Adrenal gland (tissue), 12 donors: ENCODE results near the gene C10orf95. TPM values are rescaled to one million over a fixed set of nuclear protein-coding genes. Genes with fewer than 3 reads are reported as not detected.

ENCODE experiments used
- DNase-seq, 7 donors: peaks; one replicate each; pipeline ENCODE4 v3.0.0-alpha.2; 2019 to 2020
- H3K27ac ChIP-seq, 5 donors: fragments of 200-600 bp; sonication (generic) in 4 of 5; 1 replicate in 3 of 5; 2 replicates in 2 of 5; pipeline versions ENCODE4 v1.5.1 to v1.8.0; 2016 to 2020; ENCODE audit warnings: mild to moderate bottlenecking in 1 of 5
- H3K27me3 ChIP-seq: fragments of 200-600 bp; 2 replicates; pipeline ENCODE4 v1.8.0; 2021
- H3K36me3 ChIP-seq, 2 donors: fragments of 200-600 bp; replicated peaks in 1 of 2; 1 replicate in 1 of 2; 2 replicates in 1 of 2; pipeline versions ENCODE4 v1.5.1 to v1.8.0; 2018 to 2022
- H3K4me1 ChIP-seq, 2 donors: fragments of 200-600 bp; replicated peaks in 1 of 2; 1 replicate in 1 of 2; 2 replicates in 1 of 2; pipeline versions ENCODE4 v1.5.1 to v1.8.0; 2018 to 2021
- H3K4me3 ChIP-seq, 4 donors: fragments of 200-600 bp; sonication (generic) in 3 of 4; one replicate each; pipeline ENCODE4 v1.5.1; 2016 to 2018
- H3K9me3 ChIP-seq, 3 donors: fragments of 200-600 bp; sonication (generic) in 1 of 3; replicated peaks in 1 of 3; 1 replicate in 2 of 3; 2 replicates in 1 of 3; pipeline versions ENCODE4 v1.5.1 to v1.8.0; 2016 to 2021
- POLR2A ChIP-seq, 2 donors: fragments of 450-650 bp; IDR thresholded peaks; one replicate each; pipeline ENCODE4 v1.6.1; 2017; ENCODE audit warnings: antibody characterized with exemption in 2 of 2, mild to moderate bottlenecking in 2 of 2, moderate library complexity in 1 of 2
- WGBS, 4 donors: extraction: QIAGEN DNeasy Blood & Tissue Kit in 2 of 4; methylation state at CpG; one replicate each; pipeline versions ENCODE4 v1.1.5 to v1.1.7; 2013 to 2017; 5-methylcytosine and 5-hydroxymethylcytosine counted together
- intact Hi-C, 2 donors: fragments of 100-400 bp; cut with DNase I; formaldehyde crosslinking; loops; one replicate each; pipeline versions ENCODE4 v1.14.1 to v1.15.0; 2022 to 2023
- polyA plus RNA-seq, 3 donors: library from polyadenylated mRNA; stranded (reverse); fragments of 200-250 nt in 2 of 3; fragments of 350-450 nt in 1 of 3; fragmentation: Illumina TruSeq in 1 of 3; extraction: RNeasy Lipid Tissue Mini Kit (QIAGEN cat#74804) in 1 of 3; gene quantifications; one replicate each; pipeline ENCODE4 v1.2.3, GENCODE V29; 2013 to 2014
- total RNA-seq, 9 donors: library from RNA; depleted of rRNA in 4 of 9; stranded (reverse); fragments of >200 nt in 4 of 9; fragments of 120-200 nt in 1 of 9; fragmentation: NEBNext Ultra II Directional in 1 of 9; extraction: Animal tissue kit (Norgen Biotek cat#: 25700) in 1 of 9; gene quantifications; one replicate each; pipeline versions ENCODE4 v1.1.0 to v1.2.4, GENCODE V29; 2013 to 2023
- TF ChIP-seq, protein P1 (sequence below), 6 experiments: fragments of 450-650 bp in 4 of 6; fragments of 200-600 bp in 2 of 6; sonication (generic) in 1 of 6; IDR thresholded peaks; 1 replicate in 5 of 6; 2 replicates in 1 of 6; pipeline versions ENCODE4 v1.5.1 to v1.8.0; 2016 to 2021; ENCODE audit warnings: antibody characterized with exemption in 6 of 6, mild to moderate bottlenecking in 2 of 6, moderate library complexity in 1 of 6
- donor health status: healthy with polysubstance abuse.
- donor health status: Bipolar disorder and iron deficiency.
- donor health status: DM: yes; HTN: yes; CAD: no.
- donor health status: DM: no; HTN: no; CAD: no.
- donor health status: DM: no; HTN: no; CAD: no.
- donor health status: DM: yes; HTN: yes; CAD: no.

The C10orf95 gene
- total and polyA plus RNA-seq, 12 donors = 0.14 to 0.28 (median 0.24) TPM; not detected in 7

DNA sequence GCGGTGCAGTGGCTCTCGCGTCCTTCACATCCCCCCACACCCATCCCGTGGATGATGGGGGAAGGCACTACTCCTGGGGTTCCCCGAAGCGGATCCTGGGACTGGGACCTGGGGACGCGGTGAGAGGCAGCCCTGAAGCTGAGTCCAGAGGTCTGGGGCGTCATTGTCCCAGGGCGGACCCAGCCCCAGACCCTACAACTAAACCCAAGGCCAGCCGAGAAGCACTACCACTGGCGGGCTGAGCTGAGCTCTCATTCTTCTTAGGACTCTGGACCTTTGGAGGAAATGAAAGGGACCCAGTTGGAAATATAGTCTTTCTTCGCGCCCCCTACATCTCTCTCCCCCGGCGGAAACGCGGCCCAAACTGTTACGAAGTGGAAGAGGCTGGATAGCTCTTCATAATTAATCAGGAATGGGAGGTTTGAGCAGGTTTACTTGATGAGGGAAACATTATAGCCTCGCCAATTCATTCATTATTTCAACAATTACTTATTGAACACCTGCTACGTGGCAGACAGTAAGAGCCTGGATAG lies 31.1 kb downstream of the C10orf95 start:
- TF ChIP-seq, protein P1, sequence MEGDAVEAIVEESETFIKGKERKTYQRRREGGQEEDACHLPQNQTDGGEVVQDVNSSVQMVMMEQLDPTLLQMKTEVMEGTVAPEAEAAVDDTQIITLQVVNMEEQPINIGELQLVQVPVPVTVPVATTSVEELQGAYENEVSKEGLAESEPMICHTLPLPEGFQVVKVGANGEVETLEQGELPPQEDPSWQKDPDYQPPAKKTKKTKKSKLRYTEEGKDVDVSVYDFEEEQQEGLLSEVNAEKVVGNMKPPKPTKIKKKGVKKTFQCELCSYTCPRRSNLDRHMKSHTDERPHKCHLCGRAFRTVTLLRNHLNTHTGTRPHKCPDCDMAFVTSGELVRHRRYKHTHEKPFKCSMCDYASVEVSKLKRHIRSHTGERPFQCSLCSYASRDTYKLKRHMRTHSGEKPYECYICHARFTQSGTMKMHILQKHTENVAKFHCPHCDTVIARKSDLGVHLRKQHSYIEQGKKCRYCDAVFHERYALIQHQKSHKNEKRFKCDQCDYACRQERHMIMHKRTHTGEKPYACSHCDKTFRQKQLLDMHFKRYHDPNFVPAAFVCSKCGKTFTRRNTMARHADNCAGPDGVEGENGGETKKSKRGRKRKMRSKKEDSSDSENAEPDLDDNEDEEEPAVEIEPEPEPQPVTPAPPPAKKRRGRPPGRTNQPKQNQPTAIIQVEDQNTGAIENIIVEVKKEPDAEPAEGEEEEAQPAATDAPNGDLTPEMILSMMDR (IDR thresholded peaks at IDR 0.05) = no peak
- peak in 1 of 2 donors; percentile 40 for TF ChIP-seq POLR2A (IDR thresholded peaks at IDR 0.05)
- Histone ChIP-seq H3K4me3 (peak overlapping the region in 2 of 4 donors; percentile 96), H3K4me1 (peaks cover 28 to 32% of the 10 kb centered on the region in 2 donors), H3K27me3 (peaks cover 4% of the 10 kb centered on the region), H3K36me3 (peaks cover 0 to 20% of the 10 kb centered on the region in 2 donors), H3K27ac (peak overlapping the region; percentile 72 to 96 (median 86)), H3K9me3 (no peaks in the 10 kb centered on the region)
- intact Hi-C loops = no loop called here
- DNase-seq = peak in 3 of 7 donors; percentile 19 to 63 (median 37)
- 0 to 3% (median 1%) methylated on average over 13 to 21 of the region's 21 CpGs for WGBS, 4 donors

DNA sequence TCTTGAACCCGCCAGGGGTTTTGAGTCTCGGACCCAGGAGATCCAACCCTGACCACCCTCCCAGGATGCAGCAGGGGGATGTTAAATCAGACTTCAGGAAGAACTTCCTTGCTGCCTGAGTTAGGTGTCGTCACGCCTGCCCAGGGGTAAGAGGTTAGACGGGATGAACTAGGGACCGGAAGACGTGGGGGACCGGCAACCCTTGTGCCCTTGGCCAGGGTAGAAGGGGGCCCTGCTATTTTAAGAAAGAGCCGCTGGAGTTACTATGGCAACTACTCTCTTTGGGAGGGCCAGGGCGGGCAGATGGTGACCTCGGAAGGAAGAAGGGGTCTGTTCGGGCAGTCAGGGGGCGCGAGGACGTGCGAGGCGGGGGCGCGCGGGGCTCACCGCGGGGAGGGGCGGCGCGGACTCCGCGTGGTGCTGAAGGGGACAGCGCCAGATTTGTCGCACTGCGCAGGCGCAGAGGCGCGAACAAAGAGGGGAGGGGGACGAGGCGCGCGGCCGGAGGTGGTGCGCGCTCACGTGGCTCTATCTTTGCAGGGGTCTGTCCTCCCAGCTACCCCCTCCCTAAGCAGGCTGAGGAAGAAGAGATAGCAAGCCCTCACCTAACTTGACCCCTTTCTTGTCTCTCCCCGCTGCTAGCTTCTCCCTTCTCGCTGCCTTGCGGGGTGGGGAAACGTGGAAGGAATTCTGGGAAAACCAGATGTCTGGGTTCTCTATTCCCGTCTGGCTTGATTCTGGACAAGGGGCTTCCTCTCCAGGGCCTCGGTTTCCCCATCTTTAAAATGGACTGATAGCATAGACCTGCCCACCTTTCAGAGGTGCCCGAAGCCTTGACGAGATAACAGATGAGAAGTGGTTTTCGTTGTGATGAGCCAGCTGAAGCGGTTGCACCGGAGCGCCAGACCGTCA lies 31.8 kb downstream of the C10orf95 start:
- WGBS, 4 donors = 0 to 1% (median 0%) methylated on average over 20 to 54 of the region's 54 CpGs
- peaks cover 0 to 16% of the 10 kb centered on the region in 2 donors for H3K36me3 ChIP-seq
- H3K27ac ChIP-seq = peak overlapping the region in 3 of 5 donors; percentile 72 to 91 (median 86)
- peaks cover 4% of the 10 kb centered on the region for H3K27me3 ChIP-seq
- intact Hi-C loops = no loop called here
- DNase-seq = peak in 5 of 7 donors; percentile 60 to 73 (median 64)
- no peak for TF ChIP-seq POLR2A (IDR thresholded peaks at IDR 0.05)
- TF ChIP-seq, protein P1 (IDR thresholded peaks at IDR 0.05) = no peak
- peak overlapping the region in 2 of 4 donors; percentile 96 for H3K4me3 ChIP-seq
- peaks cover 28 to 32% of the 10 kb centered on the region in 2 donors for H3K4me1 ChIP-seq
- no peaks in the 10 kb centered on the region for H3K9me3 ChIP-seq

DNA sequence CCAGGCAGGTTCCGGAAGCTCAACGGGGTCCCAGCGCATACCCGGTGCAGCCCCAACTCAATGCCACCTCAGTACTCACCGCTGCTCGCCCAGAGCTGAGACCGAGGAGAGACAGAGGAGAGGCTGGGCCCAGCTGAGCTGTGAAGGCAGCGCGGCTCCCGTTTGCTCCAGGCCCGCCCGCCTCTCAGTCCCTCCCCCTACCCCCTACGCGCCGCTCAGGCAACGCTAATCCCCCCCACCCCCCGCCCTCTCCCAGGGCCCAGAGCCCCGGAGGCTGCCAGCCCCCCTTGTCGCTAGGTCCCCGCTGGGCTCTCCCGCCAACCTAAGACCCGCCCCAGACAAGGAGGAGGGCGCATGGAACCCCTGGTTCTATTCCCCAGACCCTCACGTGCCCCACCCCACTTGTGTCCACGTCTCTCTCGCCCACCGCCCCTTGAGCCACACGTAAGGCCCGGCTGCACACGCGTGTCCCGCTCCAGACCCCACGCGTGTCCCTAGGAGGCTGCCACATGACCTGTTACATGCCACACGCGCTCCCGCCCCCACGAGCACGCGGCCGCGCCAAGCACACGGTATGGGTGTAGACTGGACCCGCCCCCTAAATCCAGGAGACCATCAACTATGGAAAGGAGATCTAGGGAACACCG lies 32.6 kb downstream of the C10orf95 start, which contains the start of gene PSD:
Gene PSD (minus strand): TSS at position 164 of the 647 bp plus-strand sequence. CDS start 1,747 bp downstream, outside the sequence.
- no peaks in the 10 kb centered on the region for H3K9me3 ChIP-seq
- no peak for TF ChIP-seq POLR2A (IDR thresholded peaks at IDR 0.05)
- TF ChIP-seq, protein P1 (IDR thresholded peaks at IDR 0.05) = no peak
- peaks cover 4% of the 10 kb centered on the region for H3K27me3 ChIP-seq
- peak in 3 of 7 donors; percentile 14 to 75 (median 15) for DNase-seq
- H3K4me3 ChIP-seq = peak within 1 kb of the TSS in 1 of 4 donors; percentile 96
- intact Hi-C loops = no loop called here
- H3K36me3 ChIP-seq = peaks cover 0 to 8% of the 10 kb centered on the region in 2 donors
- H3K4me1 ChIP-seq = peaks cover 28 to 32% of the 10 kb centered on the region in 2 donors
- WGBS, 4 donors = 2 to 3% (median 3%) methylated on average over 21 to 45 of the region's 45 CpGs; no CpG with 5 or more reads in 1 of the 4 donors
- peak within 1 kb of the TSS in 1 of 5 donors; percentile 91 for H3K27ac ChIP-seq

DNA sequence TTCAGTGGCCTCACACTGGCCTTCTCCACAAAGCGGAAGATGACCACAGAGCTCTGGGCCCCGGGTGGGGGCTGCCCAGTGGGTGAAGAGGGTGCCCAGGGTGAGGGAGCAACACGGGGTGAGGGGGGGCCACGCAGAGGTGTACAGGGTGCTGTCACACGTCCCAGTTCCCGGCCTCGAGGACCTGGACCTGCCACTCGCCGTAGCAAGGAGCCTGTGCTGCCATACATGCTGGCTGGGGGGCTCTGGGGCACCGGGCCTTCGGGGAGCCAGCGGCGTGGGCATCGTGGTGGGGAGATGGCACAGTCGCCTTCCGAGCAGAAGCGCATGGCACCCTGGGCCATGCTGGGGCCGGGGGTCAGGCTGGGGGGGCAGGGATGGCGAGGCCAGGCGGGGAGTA lies 34.6 kb downstream of the C10orf95 start:
- DNase-seq = no peak

More for the DNA sequence above, 34.6 kb downstream of the C10orf95 start:
- Histone ChIP-seq H3K4me1 (peaks cover 15% of the 10 kb centered on the region in 2 donors), H3K36me3 (no peaks in the 10 kb centered on the region), H3K27me3 (peaks cover 13% of the 10 kb centered on the region), H3K9me3 (no peaks in the 10 kb centered on the region), H3K4me3 (no peak overlapping the region), H3K27ac (no peak overlapping the region)
- 79 to 90% (median 86%) methylated on average over 9 to 20 of the region's 20 CpGs for WGBS, 4 donors
- intact Hi-C loops = no loop called here
- TF ChIP-seq, protein P1 (IDR thresholded peaks at IDR 0.05) = no peak
- no peak for TF ChIP-seq POLR2A (IDR thresholded peaks at IDR 0.05)
